ENCODE data around the gene DIS3L2.

DIS3L2 gene

GRCh38 chr2:232235716-232236115 lies 274.2 kb downstream of the DIS3L2 start:
- TF ChIP-seq POLR2A (IDR thresholded peaks at IDR 0.05; ENCODE audit: low read length) (no peak), GATA1 (IDR thresholded peaks at IDR 0.05; ENCODE audit: low read depth, low read length) (no peak)
- DNase-seq = no peak

GRCh38 chr2:232236200-232236599 lies 274.7 kb downstream of the DIS3L2 start:
- no peak for DNase-seq
- TF ChIP-seq GATA1 (IDR thresholded peaks at IDR 0.05; ENCODE audit: low read depth, low read length) (no peak), POLR2A (IDR thresholded peaks at IDR 0.05; ENCODE audit: low read length) (no peak)

GRCh38 chr2:232237464-232237863 lies 276.0 kb downstream of the DIS3L2 start:
- no peak for TF ChIP-seq POLR2A (IDR thresholded peaks at IDR 0.05; ENCODE audit: low read length)
- TF ChIP-seq GATA1 (IDR thresholded peaks at IDR 0.05; ENCODE audit: low read depth, low read length) = no peak
- DNase-seq = no peak

GRCh38 chr2:232238108-232238507 lies 276.6 kb downstream of the DIS3L2 start:
- DNase-seq = no peak
- no peak for TF ChIP-seq POLR2A (IDR thresholded peaks at IDR 0.05; ENCODE audit: low read length)
- TF ChIP-seq GATA1 (IDR thresholded peaks at IDR 0.05; ENCODE audit: low read depth, low read length) = no peak

GRCh38 chr2:232238596-232238995 lies 277.1 kb downstream of the DIS3L2 start:
- no peak for DNase-seq
- no peak for TF ChIP-seq GATA1 (IDR thresholded peaks at IDR 0.05; ENCODE audit: low read depth, low read length)
- TF ChIP-seq POLR2A (IDR thresholded peaks at IDR 0.05; ENCODE audit: low read length) = no peak

GRCh38 chr2:232239951-232240681 lies 278.6 kb downstream of the DIS3L2 start:
- DNase-seq = no peak
- TF ChIP-seq GATA1 (IDR thresholded peaks at IDR 0.05; ENCODE audit: low read depth, low read length) = no peak
- no peak for TF ChIP-seq POLR2A (IDR thresholded peaks at IDR 0.05; ENCODE audit: low read length)

GRCh38 chr2:232240906-232241305 lies 279.4 kb downstream of the DIS3L2 start:
- DNase-seq = no peak
- TF ChIP-seq POLR2A (IDR thresholded peaks at IDR 0.05; ENCODE audit: low read length) (no peak), GATA1 (IDR thresholded peaks at IDR 0.05; ENCODE audit: low read depth, low read length) (no peak)

GRCh38 chr2:232242316-232242715 lies 280.8 kb downstream of the DIS3L2 start:
- TF ChIP-seq GATA1 (IDR thresholded peaks at IDR 0.05; ENCODE audit: low read depth, low read length) (no peak), POLR2A (IDR thresholded peaks at IDR 0.05; ENCODE audit: low read length) (no peak)

GRCh38 chr2:232245111-232245510 lies 283.6 kb downstream of the DIS3L2 start:
- TF ChIP-seq GATA1 (IDR thresholded peaks at IDR 0.05; ENCODE audit: low read depth, low read length) = no peak
- TF ChIP-seq POLR2A (IDR thresholded peaks at IDR 0.05; ENCODE audit: low read length) = no peak
- DNase-seq = no peak

More at GRCh38 chr2:232242316-232242715, 280.8 kb downstream of the DIS3L2 start:
- DNase-seq = no peak

GRCh38 chr2:232246245-232246644 lies 284.7 kb downstream of the DIS3L2 start:
- DNase-seq = no peak
- no peak for TF ChIP-seq GATA1 (IDR thresholded peaks at IDR 0.05; ENCODE audit: low read depth, low read length)
- no peak for TF ChIP-seq POLR2A (IDR thresholded peaks at IDR 0.05; ENCODE audit: low read length)

- TF ChIP-seq GATA1 (IDR thresholded peaks at IDR 0.05; ENCODE audit: low read depth, low read length) = no peak
- TF ChIP-seq POLR2A (IDR thresholded peaks at IDR 0.05; ENCODE audit: low read length) = no peak
- no peak for DNase-seq
These were observed 287.6 kb downstream of the DIS3L2 start for GRCh38 chr2:232249096-232249495.

- TF ChIP-seq POLR2A (IDR thresholded peaks at IDR 0.05; ENCODE audit: low read length) (no peak), GATA1 (IDR thresholded peaks at IDR 0.05; ENCODE audit: low read depth, low read length) (no peak)
- DNase-seq = no peak
These were observed 289.0 kb downstream of the DIS3L2 start for GRCh38 chr2:232250246-232251175.

- TF ChIP-seq GATA1 (IDR thresholded peaks at IDR 0.05; ENCODE audit: low read depth, low read length) (no peak), POLR2A (IDR thresholded peaks at IDR 0.05; ENCODE audit: low read length) (no peak)
- DNase-seq = no peak
These were observed 293.5 kb downstream of the DIS3L2 start for GRCh38 chr2:232255033-232255432.

GRCh38 chr2:232260075-232260474 lies 298.6 kb downstream of the DIS3L2 start:
- TF ChIP-seq GATA1 (IDR thresholded peaks at IDR 0.05; ENCODE audit: low read depth, low read length) (no peak), POLR2A (IDR thresholded peaks at IDR 0.05; ENCODE audit: low read length) (no peak)
- no peak for DNase-seq

All from erythroblast (primary cell).